SK-N-SH treated with all-trans-retinoic acid at 6 μM for 48 hours (cell line): ENCODE data around the gene MAST4.

Experiments
- CSDC2 ChIP-seq: fragments of 250-450 bp; sonication (Bioruptor Pico); IDR thresholded peaks from 2 replicates; pipeline ENCODE4 v1.5.0; 2020; ENCODE audit warnings: mild to moderate bottlenecking, moderate library complexity
- OSR1 ChIP-seq: fragments of 250-450 bp; sonication (Bioruptor Pico); IDR thresholded peaks from 2 replicates; pipeline ENCODE4 v1.8.0; 2022; ENCODE audit warnings: moderate library complexity, mild to moderate bottlenecking, inconsistent platforms
- RARB ChIP-seq: fragments of 250-450 bp; sonication (Bioruptor Pico); IDR thresholded peaks from 2 replicates; pipeline ENCODE4 v1.8.0; 2021; ENCODE audit warnings: mild to moderate bottlenecking, moderate library complexity
- SNAI2 ChIP-seq: fragments of 250-450 bp; sonication (Bioruptor Pico); IDR thresholded peaks from 2 replicates; pipeline ENCODE4 v1.5.0; 2020; ENCODE audit warnings: mild to moderate bottlenecking, moderate library complexity
- TCF4 ChIP-seq: fragments of 250-450 bp; sonication (Bioruptor Pico); IDR thresholded peaks from 2 replicates; pipeline ENCODE4 v1.8.0; 2021; ENCODE audit warnings: mild to moderate bottlenecking, moderate library complexity, borderline replicate concordance
- TOX ChIP-seq: fragments of 250-450 bp; sonication (Bioruptor Pico); IDR thresholded peaks from 2 replicates; pipeline ENCODE4 v1.8.0; 2021; ENCODE audit warnings: mild to moderate bottlenecking, moderate library complexity, borderline replicate concordance
- TF ChIP-seq, protein P1 (sequence below): fragments of 250-450 bp; sonication (Bioruptor Pico); IDR thresholded peaks from 2 replicates; pipeline ENCODE4 v1.5.1; 2020; ENCODE audit warnings: low read depth, mild to moderate bottlenecking, moderate library complexity
- TF ChIP-seq, protein P2 (sequence below): fragments of 250-450 bp; sonication (Bioruptor Pico); IDR thresholded peaks from 2 replicates; pipeline ENCODE4 v1.8.0; 2020; ENCODE audit warnings: mild to moderate bottlenecking, moderate library complexity, borderline replicate concordance
- TF ChIP-seq, protein P3 (sequence below): fragments of 250-450 bp; sonication (Bioruptor Pico); IDR thresholded peaks from 2 replicates; pipeline ENCODE4 v1.5.0; 2020; ENCODE audit warnings: mild to moderate bottlenecking, moderate library complexity

DNA sequence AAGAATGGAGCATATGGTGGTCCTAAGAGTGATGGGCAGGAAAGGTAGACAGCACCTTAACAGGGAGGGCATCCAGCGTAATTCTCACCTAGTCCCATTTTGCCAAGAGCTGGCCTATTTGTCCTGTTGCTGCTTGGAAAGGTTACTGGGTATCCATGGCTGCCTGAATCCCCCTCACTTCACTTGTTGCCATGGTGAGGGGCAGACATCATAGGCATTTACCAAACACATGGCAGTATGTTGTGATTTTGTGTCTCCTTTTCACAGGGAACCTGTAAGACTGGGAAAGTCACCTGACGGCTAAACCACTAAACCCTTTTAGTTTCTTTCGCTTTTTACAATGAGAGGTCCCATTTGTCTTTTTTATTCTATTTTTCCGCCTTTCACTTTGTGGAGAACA is 373.3 kb downstream of the MAST4 start:
- TF ChIP-seq, protein P1, sequence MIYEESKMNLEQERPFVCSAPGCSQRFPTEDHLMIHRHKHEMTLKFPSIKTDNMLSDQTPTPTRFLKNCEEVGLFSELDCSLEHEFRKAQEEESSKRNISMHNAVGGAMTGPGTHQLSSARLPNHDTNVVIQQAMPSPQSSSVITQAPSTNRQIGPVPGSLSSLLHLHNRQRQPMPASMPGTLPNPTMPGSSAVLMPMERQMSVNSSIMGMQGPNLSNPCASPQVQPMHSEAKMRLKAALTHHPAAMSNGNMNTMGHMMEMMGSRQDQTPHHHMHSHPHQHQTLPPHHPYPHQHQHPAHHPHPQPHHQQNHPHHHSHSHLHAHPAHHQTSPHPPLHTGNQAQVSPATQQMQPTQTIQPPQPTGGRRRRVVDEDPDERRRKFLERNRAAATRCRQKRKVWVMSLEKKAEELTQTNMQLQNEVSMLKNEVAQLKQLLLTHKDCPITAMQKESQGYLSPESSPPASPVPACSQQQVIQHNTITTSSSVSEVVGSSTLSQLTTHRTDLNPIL (CRISPR knock-in tag): no peak
- TF ChIP-seq SNAI2 (CRISPR knock-in tag) (no peak), TOX (CRISPR knock-in tag) (no peak), CSDC2 (no peak), OSR1 (CRISPR knock-in tag) (no peak), RARB (CRISPR knock-in tag) (no peak), TCF4 (CRISPR knock-in tag) (no peak)
- TF ChIP-seq, protein P2, sequence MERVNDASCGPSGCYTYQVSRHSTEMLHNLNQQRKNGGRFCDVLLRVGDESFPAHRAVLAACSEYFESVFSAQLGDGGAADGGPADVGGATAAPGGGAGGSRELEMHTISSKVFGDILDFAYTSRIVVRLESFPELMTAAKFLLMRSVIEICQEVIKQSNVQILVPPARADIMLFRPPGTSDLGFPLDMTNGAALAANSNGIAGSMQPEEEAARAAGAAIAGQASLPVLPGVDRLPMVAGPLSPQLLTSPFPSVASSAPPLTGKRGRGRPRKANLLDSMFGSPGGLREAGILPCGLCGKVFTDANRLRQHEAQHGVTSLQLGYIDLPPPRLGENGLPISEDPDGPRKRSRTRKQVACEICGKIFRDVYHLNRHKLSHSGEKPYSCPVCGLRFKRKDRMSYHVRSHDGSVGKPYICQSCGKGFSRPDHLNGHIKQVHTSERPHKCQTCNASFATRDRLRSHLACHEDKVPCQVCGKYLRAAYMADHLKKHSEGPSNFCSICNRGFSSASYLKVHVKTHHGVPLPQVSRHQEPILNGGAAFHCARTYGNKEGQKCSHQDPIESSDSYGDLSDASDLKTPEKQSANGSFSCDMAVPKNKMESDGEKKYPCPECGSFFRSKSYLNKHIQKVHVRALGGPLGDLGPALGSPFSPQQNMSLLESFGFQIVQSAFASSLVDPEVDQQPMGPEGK: no peak
- TF ChIP-seq, protein P3, sequence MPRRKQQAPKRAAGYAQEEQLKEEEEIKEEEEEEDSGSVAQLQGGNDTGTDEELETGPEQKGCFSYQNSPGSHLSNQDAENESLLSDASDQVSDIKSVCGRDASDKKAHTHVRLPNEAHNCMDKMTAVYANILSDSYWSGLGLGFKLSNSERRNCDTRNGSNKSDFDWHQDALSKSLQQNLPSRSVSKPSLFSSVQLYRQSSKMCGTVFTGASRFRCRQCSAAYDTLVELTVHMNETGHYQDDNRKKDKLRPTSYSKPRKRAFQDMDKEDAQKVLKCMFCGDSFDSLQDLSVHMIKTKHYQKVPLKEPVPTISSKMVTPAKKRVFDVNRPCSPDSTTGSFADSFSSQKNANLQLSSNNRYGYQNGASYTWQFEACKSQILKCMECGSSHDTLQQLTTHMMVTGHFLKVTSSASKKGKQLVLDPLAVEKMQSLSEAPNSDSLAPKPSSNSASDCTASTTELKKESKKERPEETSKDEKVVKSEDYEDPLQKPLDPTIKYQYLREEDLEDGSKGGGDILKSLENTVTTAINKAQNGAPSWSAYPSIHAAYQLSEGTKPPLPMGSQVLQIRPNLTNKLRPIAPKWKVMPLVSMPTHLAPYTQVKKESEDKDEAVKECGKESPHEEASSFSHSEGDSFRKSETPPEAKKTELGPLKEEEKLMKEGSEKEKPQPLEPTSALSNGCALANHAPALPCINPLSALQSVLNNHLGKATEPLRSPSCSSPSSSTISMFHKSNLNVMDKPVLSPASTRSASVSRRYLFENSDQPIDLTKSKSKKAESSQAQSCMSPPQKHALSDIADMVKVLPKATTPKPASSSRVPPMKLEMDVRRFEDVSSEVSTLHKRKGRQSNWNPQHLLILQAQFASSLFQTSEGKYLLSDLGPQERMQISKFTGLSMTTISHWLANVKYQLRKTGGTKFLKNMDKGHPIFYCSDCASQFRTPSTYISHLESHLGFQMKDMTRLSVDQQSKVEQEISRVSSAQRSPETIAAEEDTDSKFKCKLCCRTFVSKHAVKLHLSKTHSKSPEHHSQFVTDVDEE: no peak
